HepG2 (cell line): ENCODE results near the gene DBN1. TPM values are rescaled to one million over a fixed set of nuclear protein-coding genes. Genes with fewer than 3 reads are reported as not detected.

Source experiments
- FIP1L1 ChIP-seq: fragments of 200-400 bp; formaldehyde crosslinking; IDR thresholded peaks from 2 replicates; pipeline ENCODE4 v1.6.1; 2018; ENCODE audit warnings: low read depth, mild to moderate bottlenecking, low read length, moderate library complexity, borderline replicate concordance; ENCODE audit not compliant: insufficient read depth
- GTF3A ChIP-seq: sonication (generic); formaldehyde crosslinking; conservative IDR thresholded peaks from 2 replicates; pipeline ENCODE4 v1.4.0; 2020; ENCODE audit warnings: mild to moderate bottlenecking, missing genetic modification reagents
- HDAC6 ChIP-seq: fragments of 200-600 bp; sonication (generic); IDR thresholded peaks from 2 replicates; pipeline ENCODE4 v1.7.0; 2017; ENCODE audit warnings: mild to moderate bottlenecking, antibody characterized with exemption, low read length, low read depth
- HNRNPK ChIP-seq: fragments of 200-400 bp; formaldehyde crosslinking; IDR thresholded peaks from 2 replicates; pipeline ENCODE4 v1.6.1; 2018; ENCODE audit warnings: low read length, low read depth, moderate library complexity, mild to moderate bottlenecking; ENCODE audit not compliant: poor library complexity, severe bottlenecking
- KDM1A ChIP-seq: IDR thresholded peaks from 2 replicates; pipeline ENCODE4 v1.6.1; 2016; ENCODE audit warnings: missing compliant biosample characterization
- KDM2A ChIP-seq: sonication (generic); formaldehyde crosslinking; IDR thresholded peaks from 2 replicates; pipeline ENCODE4 v1.4.0; 2020; ENCODE audit warnings: low read depth, missing genetic modification reagents, borderline replicate concordance
- NFATC3 ChIP-seq: sonication (generic); formaldehyde crosslinking; IDR thresholded peaks from 2 replicates; pipeline ENCODE4 v1.5.1; 2020; ENCODE audit warnings: mild to moderate bottlenecking, missing genetic modification reagents
- RBFOX2 ChIP-seq: fragments of 200-400 bp; formaldehyde crosslinking; IDR thresholded peaks from 2 replicates; pipeline ENCODE4 v1.6.1; 2017; ENCODE audit warnings: low read depth, mild to moderate bottlenecking, low read length
- SIX4 ChIP-seq: sonication (generic); formaldehyde crosslinking; IDR thresholded peaks from 2 replicates; pipeline ENCODE4 v1.4.0; 2020; ENCODE audit warnings: missing genetic modification reagents
- SOX6 ChIP-seq, 2 experiments: fragments of 450-650 bp in 1 of 2; sonication (generic) in 1 of 2; formaldehyde crosslinking in 1 of 2; IDR thresholded peaks; 2 replicates each; pipeline versions ENCODE4 v1.4.0 to v1.6.1; 2017 to 2020; ENCODE audit warnings: antibody characterized with exemption in 1 of 2, mild to moderate bottlenecking in 1 of 2, missing genetic modification reagents in 1 of 2
- TRIM24 ChIP-seq: sonication (generic); formaldehyde crosslinking; IDR thresholded peaks from 2 replicates; pipeline ENCODE4 v1.8.0; 2022; ENCODE audit warnings: mild to moderate bottlenecking, missing genetic modification reagents
- ZNF101 ChIP-seq: sonication (generic); formaldehyde crosslinking; IDR thresholded peaks from 2 replicates; pipeline ENCODE4 v1.4.0; 2020; ENCODE audit warnings: mild to moderate bottlenecking, low read depth, missing genetic modification reagents, borderline replicate concordance
- ZNF296 ChIP-seq: sonication (generic); formaldehyde crosslinking; conservative IDR thresholded peaks from 2 replicates; pipeline ENCODE4 v1.5.0; 2020; ENCODE audit warnings: mild to moderate bottlenecking, missing genetic modification reagents
- ZNF468 ChIP-seq: sonication (generic); formaldehyde crosslinking; IDR thresholded peaks from 2 replicates; pipeline ENCODE4 v1.8.0; 2022; ENCODE audit warnings: mild to moderate bottlenecking, moderate library complexity, missing genetic modification reagents
- ZNF589 ChIP-seq: sonication (generic); formaldehyde crosslinking; conservative IDR thresholded peaks from 2 replicates; pipeline ENCODE4 v1.8.0; 2022; ENCODE audit warnings: mild to moderate bottlenecking, moderate library complexity, missing genetic modification reagents
- ZNF724P ChIP-seq: sonication (generic); formaldehyde crosslinking; IDR thresholded peaks from 2 replicates; pipeline ENCODE4 v1.8.0; 2022; ENCODE audit warnings: missing genetic modification reagents, borderline replicate concordance
- ZNF792 ChIP-seq: IDR thresholded peaks from 2 replicates; pipeline ENCODE4 v1.6.1; 2016
- ZSCAN20 ChIP-seq: sonication (generic); formaldehyde crosslinking; IDR thresholded peaks from 2 replicates; pipeline ENCODE4 v1.4.0; 2020; ENCODE audit warnings: missing genetic modification reagents, mild to moderate bottlenecking, borderline replicate concordance
- ZSCAN31 ChIP-seq: sonication (generic); formaldehyde crosslinking; IDR thresholded peaks from 2 replicates; pipeline ENCODE4 v1.5.0; 2020; ENCODE audit warnings: low read depth, mild to moderate bottlenecking, missing genetic modification reagents
- polyA plus RNA-seq, 8 experiments: library from polyadenylated mRNA; depleted of rRNA in 3 of 8; stranded (reverse) in 7 of 8; unstranded in 1 of 8; fragments of >200 nt; fragmentation: Illumina TruSeq in 4 of 8; extraction: Trizol in 4 of 8; gene quantifications; 2 replicates each; pipeline versions ENCODE4 v1.2.1 to v1.2.3, GENCODE V29; 2011 to 2016; ENCODE audit warnings: low read depth in 4 of 8, missing spikeins in 1 of 8, mixed read lengths in 1 of 8; ENCODE audit not compliant: insufficient read depth in 1 of 8
- total RNA-seq, 5 experiments: library from RNA; depleted of rRNA; stranded (reverse); fragments of >200 nt; fragmentation: Illumina TruSeq; extraction: Trizol; gene quantifications; 2 replicates each; pipeline ENCODE4 v1.2.3, GENCODE V29; 2016; ENCODE audit warnings: low read depth in 1 of 5
- TF ChIP-seq, protein P1 (sequence below): sonication (generic); formaldehyde crosslinking; IDR thresholded peaks from 2 replicates; pipeline ENCODE4 v1.8.1; 2023; ENCODE audit warnings: mild to moderate bottlenecking, moderate library complexity, missing genetic modification reagents
- TF ChIP-seq, protein P2 (sequence below): sonication (generic); formaldehyde crosslinking; IDR thresholded peaks from 2 replicates; pipeline ENCODE4 v1.4.0; 2020; ENCODE audit warnings: missing genetic modification reagents, mild to moderate bottlenecking, borderline replicate concordance
- TF ChIP-seq, protein P3 (sequence below): sonication (generic); formaldehyde crosslinking; IDR thresholded peaks from 2 replicates; pipeline ENCODE4 v1.4.0; 2020; ENCODE audit warnings: missing genetic modification reagents
- TF ChIP-seq, protein P4 (sequence below): sonication (generic); formaldehyde crosslinking; IDR thresholded peaks from 2 replicates; pipeline ENCODE4 v1.8.1; 2022; ENCODE audit warnings: mild to moderate bottlenecking, missing genetic modification reagents

Gene DBN1
- total and polyA plus RNA-seq, 2 of the 13 experiments (the other 11 are each of a cell fraction or from before 2014, with no cell fraction given): 27.0 to 37.3 TPM

DNA sequence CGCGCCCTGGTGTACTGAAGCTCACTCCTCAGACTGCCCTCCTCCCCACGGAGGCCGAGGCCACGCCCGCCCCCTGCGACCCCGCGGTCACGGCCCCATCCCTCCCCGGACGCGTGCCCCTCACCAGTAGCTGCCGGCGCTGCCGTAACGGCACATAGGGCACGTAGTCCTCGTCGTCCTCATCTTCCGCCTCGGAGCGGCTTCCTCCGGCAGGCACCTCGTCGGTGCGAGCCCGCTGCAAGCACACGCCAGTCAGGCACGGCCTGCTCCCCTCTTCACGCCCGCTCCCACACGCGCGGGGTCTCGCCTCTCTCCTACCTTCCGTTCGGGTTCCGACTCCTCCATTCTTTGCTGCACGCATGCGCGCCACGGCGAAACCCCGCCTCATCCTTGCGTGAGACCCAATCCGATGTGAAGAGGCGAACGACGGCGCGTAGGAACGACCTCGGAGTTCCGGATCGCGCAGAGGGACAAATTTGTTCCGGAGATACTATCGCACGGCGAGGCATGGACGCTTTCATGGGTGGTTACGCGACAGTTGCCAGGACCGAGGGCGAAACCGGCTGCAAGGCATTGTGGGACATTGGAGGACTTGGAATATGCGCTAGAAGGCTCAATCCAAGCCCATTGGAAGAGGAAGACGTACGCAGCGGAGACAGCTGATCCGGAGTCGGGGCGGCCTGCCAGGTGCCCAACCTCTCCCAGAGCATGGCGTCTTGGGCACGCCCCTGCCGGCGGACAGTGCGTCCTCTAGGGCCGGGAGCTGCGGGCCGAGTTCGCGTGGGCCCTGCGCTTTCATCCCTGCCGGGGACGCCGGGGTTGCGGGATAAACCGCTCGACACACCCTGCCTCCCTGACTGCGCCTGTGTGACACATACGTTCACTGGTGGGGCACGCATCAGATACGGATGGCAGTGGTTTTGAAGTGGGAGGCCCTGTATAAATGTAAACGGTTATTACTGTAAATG is 43.5 kb upstream of the DBN1 start, which contains the start of gene DDX41 (continued):
- TF ChIP-seq HDAC6 (no peak), GTF3A (CRISPR knock-in tag) (no peak), ZSCAN31 (CRISPR knock-in tag) (peak; percentile 94), HNRNPK (no peak), TRIM24 (no peak), ZNF724P (CRISPR knock-in tag) (0 out of 2 replicates have a peak, but pooled peaks have one; percentile 14), SOX6 (IDR thresholded peaks at IDR 0.05) (no peak), SOX6 (CRISPR knock-in tag; IDR thresholded peaks at IDR 0.05) (peak; percentile 76), RBFOX2 (peak; percentile 93), ZNF792 (CRISPR knock-in tag) (peak; percentile 95), KDM2A (CRISPR knock-in tag) (peak; percentile 99), KDM1A (CRISPR knock-in tag) (no peak), ZNF101 (CRISPR knock-in tag) (0 out of 2 replicates have a peak, but pooled peaks have one; percentile 22), ZNF589 (CRISPR knock-in tag) (peak; percentile 84), FIP1L1 (no peak), ZNF468 (no peak), NFATC3 (peak; percentile 38; the same call in 1 of the 2 replicates), ZNF296 (CRISPR knock-in tag) (no peak), ZSCAN20 (CRISPR knock-in tag) (no peak), SIX4 (CRISPR knock-in tag) (0 out of 2 replicates have a peak, but pooled peaks have one; percentile 17)
- TF ChIP-seq, protein P1, sequence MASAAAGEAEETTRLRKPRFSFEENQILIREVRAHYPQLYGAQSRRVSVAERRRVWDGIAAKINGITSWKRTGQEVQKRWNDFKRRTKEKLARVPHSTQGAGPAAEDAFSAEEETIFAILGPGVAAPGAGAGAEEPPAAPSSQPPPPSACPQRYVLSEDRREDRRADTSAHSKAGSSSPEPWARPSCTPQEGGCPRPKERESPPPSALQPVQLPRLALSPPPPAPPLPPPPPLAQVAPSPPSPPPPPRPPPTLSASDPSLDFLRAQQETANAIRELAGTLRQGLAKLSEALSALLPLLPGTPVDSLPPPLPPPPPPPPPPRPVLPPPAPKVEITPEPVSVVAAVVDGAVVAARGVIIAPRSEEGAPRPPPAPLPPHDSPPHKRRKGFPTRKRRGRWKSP (CRISPR knock-in tag): peak; percentile 89; the same call in 1 of the 2 replicates
- TF ChIP-seq, protein P2, sequence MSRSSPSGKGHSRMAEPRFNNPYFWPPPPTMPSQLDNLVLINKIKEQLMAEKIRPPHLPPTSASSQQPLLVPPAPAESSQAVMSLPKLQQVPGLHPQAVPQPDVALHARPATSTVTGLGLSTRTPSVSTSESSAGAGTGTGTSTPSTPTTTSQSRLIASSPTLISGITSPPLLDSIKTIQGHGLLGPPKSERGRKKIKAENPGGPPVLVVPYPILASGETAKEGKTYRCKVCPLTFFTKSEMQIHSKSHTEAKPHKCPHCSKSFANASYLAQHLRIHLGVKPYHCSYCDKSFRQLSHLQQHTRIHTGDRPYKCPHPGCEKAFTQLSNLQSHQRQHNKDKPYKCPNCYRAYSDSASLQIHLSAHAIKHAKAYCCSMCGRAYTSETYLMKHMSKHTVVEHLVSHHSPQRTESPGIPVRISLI: peak; percentile 52; the same call in 1 of the 2 replicates
- TF ChIP-seq, protein P3, sequence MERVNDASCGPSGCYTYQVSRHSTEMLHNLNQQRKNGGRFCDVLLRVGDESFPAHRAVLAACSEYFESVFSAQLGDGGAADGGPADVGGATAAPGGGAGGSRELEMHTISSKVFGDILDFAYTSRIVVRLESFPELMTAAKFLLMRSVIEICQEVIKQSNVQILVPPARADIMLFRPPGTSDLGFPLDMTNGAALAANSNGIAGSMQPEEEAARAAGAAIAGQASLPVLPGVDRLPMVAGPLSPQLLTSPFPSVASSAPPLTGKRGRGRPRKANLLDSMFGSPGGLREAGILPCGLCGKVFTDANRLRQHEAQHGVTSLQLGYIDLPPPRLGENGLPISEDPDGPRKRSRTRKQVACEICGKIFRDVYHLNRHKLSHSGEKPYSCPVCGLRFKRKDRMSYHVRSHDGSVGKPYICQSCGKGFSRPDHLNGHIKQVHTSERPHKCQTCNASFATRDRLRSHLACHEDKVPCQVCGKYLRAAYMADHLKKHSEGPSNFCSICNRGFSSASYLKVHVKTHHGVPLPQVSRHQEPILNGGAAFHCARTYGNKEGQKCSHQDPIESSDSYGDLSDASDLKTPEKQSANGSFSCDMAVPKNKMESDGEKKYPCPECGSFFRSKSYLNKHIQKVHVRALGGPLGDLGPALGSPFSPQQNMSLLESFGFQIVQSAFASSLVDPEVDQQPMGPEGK: peak; percentile 57
- TF ChIP-seq, protein P4, sequence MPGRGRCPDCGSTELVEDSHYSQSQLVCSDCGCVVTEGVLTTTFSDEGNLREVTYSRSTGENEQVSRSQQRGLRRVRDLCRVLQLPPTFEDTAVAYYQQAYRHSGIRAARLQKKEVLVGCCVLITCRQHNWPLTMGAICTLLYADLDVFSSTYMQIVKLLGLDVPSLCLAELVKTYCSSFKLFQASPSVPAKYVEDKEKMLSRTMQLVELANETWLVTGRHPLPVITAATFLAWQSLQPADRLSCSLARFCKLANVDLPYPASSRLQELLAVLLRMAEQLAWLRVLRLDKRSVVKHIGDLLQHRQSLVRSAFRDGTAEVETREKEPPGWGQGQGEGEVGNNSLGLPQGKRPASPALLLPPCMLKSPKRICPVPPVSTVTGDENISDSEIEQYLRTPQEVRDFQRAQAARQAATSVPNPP (CRISPR knock-in tag): peak; percentile 64; the same call in 1 of the 2 replicates
